Embryonic facial prominence (tissue), 1 donor: ENCODE measurements around the gene SERINC5.

Experiments
- DNase-seq: peaks from one replicate; pipeline ENCODE4 v3.0.0-alpha.2; 2016; ENCODE audit errors: extremely low spot score

SERINC5 gene

DNA sequence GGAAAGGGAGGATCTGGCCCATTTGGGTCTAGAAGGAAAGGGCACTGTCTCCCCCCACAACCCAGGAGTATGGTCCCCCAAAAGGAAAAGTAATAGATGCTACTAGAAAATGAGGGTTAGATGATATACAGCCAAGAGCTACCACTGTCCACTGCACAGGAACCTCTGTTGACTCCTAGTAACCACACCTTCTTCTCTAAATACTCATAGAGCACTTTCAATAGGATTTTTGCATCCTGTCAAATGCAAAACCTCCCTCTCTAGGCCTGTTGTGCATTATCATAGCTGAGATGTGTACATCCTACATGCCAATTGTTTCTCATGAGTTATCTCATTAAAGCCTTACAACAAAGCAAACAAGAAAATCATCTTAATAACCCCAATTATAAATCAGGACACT, 153.9 kb downstream of the SERINC5 start:
- no peak for DNase-seq

GRCh38 chr5:80097451-80097850, 158.4 kb downstream of the SERINC5 start:
- DNase-seq, result no peak

DNA sequence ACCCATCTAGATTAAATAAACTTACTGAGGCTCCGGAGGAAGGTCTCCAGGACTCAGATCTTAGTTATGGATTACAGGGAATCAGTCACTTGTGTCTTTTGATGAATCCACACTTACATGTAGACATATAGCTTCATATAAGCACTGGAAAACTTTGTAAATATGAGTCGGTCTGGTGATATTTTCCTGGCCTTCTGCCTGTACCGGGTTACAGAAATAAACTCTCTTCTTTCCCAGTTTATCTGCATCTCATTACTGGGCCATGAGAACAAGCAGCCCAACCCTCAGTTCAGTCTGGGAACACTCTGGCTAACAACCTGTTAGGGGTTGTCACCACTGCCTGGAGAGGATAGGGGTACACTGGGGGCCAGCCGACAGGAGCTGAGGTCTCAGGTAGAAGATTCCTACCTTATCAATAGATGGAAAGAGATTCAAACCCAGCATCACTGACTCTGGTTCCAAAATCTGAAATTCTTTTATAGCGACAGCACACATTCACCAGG, 161.6 kb downstream of the SERINC5 start:
- no peak for DNase-seq

GRCh38 chr5:80093796-80094195, 162.1 kb downstream of the SERINC5 start:
- DNase-seq, result no peak

- no peak for DNase-seq
Measured at GRCh38 chr5:80092486-80093107, 163.3 kb downstream of the SERINC5 start.

- DNase-seq, result peak; percentile 65
Measured at GRCh38 chr5:80091792-80092192, 164.1 kb downstream of the SERINC5 start.

DNA sequence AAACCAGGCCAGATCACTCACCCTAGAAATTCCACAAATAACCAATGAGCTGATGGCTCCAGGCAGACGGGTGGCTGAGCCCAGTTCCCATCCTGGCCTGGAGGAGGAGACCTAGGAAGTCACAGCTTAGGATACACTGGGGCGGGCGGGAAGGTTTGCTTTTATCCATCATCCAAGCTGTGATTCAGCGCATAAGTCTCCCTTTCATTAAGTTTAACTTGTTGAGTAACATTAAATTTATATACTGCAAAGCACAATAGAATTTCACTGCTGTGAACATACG, 165.0 kb downstream of the SERINC5 start:
- DNase-seq, result no peak

DNA sequence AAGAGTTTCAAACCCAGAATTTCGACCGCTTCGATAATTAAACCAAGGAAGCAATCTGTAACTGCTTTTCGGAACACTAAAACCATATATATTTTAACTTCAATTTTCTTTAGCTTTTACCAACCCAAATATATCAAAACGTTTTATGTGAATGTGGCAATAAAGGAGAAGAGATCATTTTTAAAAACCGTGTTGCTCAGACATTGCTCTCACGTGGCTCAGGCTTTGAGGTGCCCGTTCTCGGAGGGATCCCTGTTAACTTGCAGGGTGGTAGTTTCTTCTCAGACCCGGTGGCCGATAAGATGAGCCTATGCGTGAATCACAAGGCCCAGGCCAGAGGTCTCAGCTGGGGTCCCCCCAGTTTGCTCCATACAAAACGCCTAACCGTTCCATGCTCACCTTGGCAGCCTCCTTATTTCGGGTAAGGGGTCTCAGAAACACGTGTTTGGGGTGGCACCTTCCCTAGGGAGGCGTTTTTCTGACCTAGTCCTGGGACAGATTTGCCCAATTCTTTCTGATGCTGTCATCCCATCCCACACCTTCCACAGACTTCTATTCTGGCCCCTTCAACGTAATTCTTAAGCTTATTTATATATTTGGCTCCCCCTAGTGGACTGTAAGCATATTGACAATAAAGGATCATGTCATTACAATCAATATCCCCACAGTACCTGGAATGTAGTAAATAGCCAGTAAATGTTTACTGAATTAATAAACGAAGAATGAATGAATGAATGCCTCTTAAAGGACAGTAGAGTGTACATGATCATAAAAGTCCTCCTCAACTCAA, 172.6 kb downstream of the SERINC5 start:
- DNase-seq, result peak; percentile 80

- DNase-seq, result peak; percentile 66
Measured at GRCh38 chr5:80082731-80083100, 173.1 kb downstream of the SERINC5 start.

DNA sequence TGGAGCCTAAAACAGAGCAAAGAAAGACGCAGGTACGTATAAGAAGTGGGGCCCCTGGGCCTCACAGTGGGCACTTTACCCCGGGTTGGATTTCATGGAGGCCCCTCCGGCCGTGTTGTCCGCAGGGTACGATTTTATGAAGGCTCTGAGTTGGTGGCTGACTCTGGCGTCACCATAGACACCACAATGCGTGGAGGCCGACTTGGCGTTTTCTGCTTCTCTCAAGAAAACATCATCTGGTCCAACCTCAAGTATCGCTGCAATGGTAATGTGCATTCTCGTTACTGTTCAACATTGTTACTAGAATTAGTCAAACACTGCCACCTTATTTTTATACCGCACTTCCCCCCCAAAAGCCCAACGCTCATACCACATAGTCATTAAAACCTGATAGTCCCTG, 173.6 kb downstream of the SERINC5 start:
- peak; percentile 21 for DNase-seq

DNA sequence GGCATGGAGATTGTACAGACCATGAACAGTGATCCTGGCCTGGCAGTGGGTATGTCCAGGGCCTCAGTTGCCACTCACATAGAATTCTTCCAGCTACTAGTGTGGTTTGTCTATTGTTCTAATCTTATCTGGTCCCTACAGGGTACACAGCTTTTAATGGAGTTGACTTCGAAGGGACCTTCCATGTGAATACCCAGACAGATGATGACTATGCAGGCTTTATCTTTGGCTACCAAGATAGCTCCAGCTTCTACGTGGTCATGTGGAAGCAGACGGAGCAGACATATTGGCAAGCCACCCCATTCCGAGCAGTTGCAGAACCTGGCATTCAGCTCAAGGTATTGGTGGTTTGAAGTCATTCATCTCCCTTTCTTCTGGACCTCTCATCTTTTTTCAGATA, 176.9 kb downstream of the SERINC5 start:
- DNase-seq, result no peak

GRCh38 chr5:80077051-80077714, 178.7 kb downstream of the SERINC5 start:
- no peak for DNase-seq

- DNase-seq, result no peak
Measured at GRCh38 chr5:80076131-80077050, 179.5 kb downstream of the SERINC5 start.

GRCh38 chr5:80072103-80073073, 183.5 kb downstream of the SERINC5 start:
- DNase-seq, result no peak

GRCh38 chr5:80071510-80072021, 184.3 kb downstream of the SERINC5 start:
- DNase-seq, result no peak

DNA sequence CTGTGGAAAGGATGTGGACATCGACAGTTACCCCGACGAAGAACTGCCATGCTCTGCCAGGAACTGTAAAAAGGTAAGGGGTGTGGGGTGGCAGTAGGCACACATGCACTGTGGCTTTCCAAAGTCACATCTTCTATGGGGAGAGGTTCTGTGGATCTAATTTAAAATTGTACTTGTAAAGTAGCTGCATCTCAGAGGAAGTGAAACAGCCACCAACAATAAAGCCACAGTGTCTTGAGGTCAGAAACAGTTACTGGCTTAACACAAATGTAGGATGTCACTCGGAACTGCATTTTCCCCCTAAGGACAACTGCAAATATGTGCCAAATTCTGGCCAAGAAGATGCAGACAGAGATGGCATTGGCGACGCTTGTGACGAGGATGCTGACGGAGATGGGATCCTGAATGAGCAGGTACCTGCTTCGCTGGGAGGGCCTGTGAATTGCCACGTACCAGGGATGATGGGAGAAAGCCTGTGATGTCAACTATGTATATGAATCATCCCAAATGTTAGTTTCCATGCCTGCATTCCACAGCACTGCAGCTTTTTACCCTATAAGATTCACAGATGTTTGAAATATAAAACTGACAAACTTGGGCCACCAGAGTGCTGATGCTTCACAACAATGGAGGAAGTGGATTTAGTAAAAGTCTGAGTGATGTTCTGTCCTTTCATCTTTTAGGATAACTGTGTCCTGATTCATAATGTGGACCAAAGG, 185.4 kb downstream of the SERINC5 start:
- no peak for DNase-seq

DNA sequence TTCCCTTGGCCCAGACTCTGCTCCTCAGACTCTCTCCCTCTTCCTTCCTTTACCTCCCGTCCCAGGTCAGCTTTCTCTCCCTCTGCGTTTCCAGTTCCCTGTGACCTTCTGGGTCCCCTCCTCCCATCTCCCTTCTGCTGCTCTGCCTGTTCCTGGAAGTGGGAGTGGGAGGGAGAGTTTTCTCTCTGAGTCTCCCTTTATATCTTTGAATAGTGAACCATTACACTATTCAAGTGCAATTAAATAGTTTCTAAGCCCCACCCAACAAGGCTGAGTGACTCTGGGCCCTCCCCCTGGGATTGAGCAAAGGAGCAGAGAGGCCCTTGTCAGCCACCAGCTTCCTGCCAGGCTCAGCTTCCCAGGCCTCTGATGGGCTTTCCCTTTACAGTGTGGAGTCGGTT, 185.9 kb downstream of the SERINC5 start:
- no peak for DNase-seq

DNA sequence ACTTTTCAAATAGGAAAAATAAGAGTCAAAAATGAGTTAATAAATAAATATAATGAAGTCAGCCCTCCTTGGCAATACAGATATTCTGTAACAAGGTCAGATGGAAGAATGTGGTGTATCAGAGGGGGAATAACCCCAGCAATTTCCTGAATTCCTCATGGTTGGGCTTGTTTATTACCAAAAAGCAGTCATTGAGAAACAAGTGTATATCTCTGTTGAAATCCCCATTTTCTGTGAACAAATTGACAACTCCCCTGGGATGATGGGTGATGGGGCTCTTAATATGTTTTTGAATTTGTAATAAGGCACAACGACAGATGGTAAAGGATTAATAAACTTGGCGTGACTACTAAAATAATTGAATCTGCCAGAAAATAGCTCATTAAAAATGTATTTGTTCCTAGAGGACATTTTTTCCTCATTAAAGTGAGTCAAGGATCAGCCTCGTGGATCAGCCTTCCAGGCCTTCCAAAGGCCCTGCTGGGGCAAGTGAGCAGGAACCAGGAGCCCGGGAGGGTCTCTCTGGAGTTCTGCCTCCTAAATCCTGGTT, 186.5 kb downstream of the SERINC5 start:
- DNase-seq, result no peak

DNA sequence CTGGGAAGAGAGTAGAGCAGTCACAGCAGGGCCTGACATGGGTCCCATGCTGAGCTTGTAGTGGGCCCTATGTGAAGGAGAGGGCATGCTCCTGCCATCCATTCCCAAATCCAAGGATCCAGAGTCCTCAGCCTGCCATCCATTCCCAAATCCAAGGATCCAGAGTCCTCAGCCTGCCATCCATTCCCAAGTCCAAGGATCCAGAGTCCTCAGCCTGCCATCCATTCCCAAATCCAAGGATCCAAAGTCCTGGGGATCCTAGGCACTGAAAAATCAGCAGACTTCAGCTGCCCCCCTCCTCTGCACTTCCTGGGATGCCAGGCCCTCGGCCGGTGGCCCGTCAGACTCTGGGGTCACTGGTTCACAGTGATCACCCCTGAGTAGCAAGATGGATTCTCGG, 187.1 kb downstream of the SERINC5 start:
- DNase-seq, result no peak

DNA sequence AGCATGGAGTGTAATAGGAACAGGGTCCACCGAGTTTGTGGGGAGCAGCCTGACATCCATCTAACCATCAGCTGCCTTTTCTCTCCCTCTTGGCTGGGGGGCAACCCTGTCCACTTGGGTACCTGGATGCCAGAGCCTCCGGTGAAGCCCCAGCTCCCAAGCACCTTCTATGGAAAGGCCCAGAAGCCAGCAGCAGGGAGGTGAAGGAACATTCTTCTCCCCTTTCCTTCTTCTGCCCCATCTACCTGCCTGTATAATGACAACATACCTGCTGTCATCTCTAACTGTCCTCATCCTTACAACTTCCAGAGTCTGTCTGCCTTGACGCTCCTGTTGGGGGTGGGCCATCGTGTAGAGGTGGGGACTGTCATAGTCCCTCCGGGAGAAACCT, 187.6 kb downstream of the SERINC5 start:
- no peak for DNase-seq
